NCI-H524 (cell line): Measurements from ENCODE around the gene DYNC1I1.

Experiments used
- DNase-seq, 2 experiments: peaks; one replicate each; lab custom pipeline; 2025; lab: John Stamatoyannopoulos, UW

DYNC1I1 gene

DNA sequence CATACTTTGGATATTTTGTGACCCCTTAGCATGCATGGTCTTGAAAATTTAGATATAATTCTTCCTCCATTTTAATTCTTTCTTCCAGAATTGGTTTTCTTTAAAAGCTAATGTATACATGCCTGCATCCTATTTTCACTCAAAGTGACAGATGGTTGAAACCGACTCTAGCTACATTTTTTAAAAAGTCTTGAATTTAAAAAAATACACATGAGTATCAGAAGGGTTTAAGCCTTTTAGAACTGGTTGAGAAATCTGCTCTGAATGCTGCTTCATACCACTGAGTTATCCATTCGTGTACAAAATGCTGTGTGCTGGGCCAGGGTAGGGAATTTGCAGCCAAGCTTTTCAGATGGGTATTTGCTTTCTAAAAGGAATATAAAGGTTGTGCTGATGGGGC is 16.5 kb downstream of the DYNC1I1 start:
- no peak for DNase-seq

- no peak for DNase-seq
These were observed 21.3 kb downstream of the DYNC1I1 start for GRCh38 chr7:95793658-95794057.

DNA sequence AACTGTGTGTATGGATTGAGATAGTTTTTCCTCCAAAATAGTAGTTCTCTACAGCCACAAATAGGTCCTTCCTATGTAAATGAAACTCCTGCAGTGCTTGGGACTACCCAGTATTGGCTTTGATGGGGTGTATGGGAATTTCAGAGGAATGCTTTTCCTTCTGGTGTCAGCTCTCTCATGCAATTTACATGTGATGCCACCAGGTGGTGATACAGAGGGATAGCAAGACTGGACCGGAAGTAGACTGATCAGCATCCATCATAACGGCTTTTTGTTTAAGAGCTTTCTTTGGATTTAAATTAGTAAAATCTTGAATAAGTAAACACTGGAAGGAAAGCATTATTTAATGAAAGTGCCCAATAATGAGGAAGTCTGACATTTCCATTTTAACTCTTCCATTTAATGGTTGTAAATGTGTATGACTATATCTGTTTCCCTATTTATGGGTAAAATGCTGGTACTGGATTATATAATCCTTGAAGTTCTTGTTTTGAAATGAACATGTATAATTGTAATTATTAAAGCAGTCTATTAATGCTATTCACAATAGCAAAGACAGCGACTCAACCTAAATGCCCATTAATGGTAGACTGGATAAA is 22.7 kb downstream of the DYNC1I1 start:
- DNase-seq, result peak in 1 of 2 experiments; percentile 16

- DNase-seq, result no peak
These were observed 24.3 kb downstream of the DYNC1I1 start for GRCh38 chr7:95796617-95797016.

- peak in 1 of 2 experiments; percentile 53 for DNase-seq
These were observed 26.1 kb downstream of the DYNC1I1 start for GRCh38 chr7:95798401-95798930.

- no peak for DNase-seq
These were observed 28.4 kb downstream of the DYNC1I1 start for GRCh38 chr7:95800787-95801186.

GRCh38 chr7:95802270-95802669 is 29.9 kb downstream of the DYNC1I1 start:
- no peak for DNase-seq

DNA sequence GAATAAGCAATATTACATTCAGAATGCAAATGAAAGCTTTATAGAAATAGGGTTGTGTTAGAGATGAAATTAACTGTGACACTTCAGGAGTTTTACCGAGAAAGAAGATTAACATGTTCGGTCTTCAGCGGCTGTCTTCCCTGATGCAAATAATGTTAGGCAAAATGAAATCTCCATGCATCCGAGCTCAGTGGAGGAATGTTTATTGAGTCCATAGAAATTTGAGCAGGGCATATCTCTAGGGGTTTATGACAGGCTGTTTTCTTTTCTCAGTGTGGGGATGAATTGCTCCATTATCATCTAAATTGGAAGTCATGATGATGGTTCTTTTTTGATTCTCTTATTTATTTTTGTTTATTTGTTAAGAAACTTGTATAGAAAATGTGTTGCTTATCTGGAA is 31.7 kb downstream of the DYNC1I1 start:
- no peak for DNase-seq

DNA sequence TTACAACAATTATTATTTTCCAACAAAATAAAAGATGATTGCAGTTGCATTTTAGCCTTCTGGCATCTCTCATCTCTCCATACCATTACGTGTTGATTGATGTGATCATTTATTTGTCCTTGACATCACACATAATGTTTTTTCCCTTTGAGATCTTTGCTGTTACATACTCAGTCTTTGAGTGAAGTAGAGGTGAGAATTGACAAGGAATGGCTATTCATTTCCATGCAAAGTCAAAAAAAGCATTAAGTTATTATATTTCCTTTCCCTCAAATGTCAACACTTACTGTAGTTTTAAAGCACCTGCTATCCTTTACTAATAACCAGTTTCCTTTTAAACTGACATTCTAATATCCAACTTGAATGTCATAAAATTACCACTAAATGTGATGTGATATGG is 33.6 kb downstream of the DYNC1I1 start:
- DNase-seq, result no peak

GRCh38 chr7:95808396-95808795 is 36.0 kb downstream of the DYNC1I1 start:
- no peak for DNase-seq

DNA sequence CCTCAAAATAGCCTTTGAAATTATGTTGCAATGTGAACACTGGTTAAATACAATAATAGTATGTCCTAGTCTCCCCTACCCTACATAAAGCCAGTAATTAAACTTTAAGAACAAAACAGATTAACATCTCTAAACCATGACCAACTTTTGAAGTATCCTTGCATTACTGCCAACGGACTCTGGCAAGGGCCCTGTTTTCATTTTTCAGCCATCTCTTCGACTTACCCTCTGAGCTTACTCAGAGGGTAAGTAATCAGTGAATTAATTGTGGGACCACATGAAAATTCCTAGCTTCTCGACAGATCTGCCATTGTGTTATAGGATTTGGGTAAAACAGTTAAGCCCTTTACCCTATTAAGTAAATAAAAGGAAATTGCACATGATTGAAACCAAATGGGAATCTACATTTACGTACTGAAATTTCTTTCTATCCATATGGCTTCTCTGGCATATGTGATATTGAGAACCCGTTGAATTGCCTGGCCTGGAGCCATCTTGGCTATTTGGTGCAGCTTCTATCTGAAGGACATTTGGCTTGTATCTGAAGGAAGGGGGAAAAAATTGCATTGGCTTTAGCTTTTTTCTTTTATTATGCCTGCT is 39.6 kb downstream of the DYNC1I1 start:
- DNase-seq, result no peak

DNA sequence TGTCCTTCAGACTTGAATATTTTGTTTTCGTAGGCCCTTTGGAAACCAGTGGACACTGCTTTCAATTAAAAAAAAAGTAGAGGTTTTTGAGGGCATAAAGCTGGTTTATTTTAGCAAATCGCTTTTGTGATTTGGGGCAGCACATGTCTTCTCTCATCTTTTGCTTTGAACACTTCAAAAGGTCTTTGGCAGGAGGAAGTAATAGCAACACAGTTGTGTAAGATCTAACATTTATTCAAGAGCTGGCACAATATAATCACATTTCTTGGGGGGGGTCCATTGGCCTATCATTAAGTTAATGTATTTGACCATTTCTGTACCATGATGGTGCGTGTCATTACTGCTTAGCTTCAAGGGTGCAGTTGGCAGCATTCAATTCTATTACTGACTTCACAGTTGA is 42.4 kb downstream of the DYNC1I1 start:
- DNase-seq, result no peak

GRCh38 chr7:95817866-95818640 is 45.7 kb downstream of the DYNC1I1 start:
- no peak for DNase-seq

DNA sequence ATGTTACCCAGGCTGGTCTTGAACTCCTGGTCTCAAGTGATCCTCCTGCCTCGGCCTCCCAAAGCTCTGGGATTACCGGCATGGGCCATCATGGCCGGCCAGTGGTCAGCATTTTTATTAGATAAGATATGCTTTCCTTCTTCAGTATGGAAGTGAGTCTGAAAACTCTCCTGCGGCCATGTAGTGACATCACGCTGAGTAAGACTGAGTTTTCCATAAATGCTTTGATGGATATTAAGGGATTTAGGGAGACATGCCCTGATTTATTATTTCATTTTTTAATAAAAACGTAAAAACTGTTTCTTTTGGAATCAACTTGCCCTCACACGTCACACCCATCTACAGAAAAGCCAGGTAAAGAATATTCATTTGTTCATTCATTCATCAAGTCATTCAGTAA is 48.4 kb downstream of the DYNC1I1 start:
- no peak for DNase-seq

DNA sequence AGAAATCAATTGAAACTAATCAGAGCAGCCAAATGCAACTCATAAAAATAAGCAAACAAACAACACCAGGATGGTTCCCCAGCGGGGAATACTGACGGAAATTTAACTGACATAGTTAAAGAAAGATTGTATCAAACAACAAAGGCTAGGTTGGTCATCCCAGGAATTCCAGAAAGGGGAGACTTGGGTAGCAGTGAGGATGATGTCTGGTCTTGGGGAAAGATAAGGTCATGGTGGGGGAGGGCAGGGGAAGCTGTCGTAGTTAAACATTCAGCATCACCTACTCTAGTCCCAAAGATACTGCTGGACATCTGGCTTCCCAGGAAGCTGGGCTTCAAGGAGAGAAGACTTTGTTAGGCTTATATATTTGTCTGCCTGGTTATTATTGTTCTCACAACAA is 50.4 kb downstream of the DYNC1I1 start:
- no peak for DNase-seq

DNA sequence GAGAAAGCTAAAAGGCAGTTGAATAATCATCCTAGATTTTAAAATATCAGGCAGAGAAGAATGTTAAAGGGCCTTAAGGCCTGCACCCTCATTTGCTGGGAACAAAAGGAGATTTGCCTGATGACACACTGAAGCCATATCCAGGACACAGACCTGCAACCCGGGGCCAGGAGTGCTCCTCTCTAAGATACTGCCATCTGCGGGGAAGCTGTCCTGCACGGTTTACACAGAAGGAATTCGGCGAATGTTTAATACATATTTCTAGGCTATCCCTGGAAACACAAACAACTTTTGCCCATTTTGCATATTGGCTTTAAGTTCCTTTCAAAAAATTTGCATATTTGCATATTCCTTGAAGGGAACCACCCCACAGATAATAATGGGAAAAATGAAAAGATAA is 52.3 kb downstream of the DYNC1I1 start:
- no peak for DNase-seq

GRCh38 chr7:95828824-95829790 is 56.8 kb downstream of the DYNC1I1 start:
- DNase-seq, result no peak

GRCh38 chr7:95840953-95841950 is 68.9 kb downstream of the DYNC1I1 start:
- no peak for DNase-seq

GRCh38 chr7:95843286-95843685 is 70.9 kb downstream of the DYNC1I1 start:
- no peak for DNase-seq

DNA sequence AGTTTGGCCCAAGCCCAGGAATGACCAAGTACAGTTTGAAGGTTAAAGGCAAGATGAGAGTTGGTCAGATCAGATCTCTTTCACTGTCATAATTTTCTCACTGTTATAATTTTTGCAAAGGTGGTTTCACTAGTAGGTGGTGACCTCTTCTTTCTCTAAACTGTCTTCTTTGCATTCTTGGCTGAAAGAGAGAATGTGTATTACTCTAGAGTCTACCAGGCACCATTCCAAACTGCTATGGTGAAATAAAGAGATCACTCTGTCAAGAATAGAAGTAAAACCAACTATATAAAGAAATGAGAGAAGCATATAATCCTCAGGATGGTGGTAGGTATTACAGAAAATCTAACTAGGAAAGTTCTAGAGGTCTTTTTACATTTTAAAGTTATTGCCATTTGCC is 72.7 kb downstream of the DYNC1I1 start:
- no peak for DNase-seq

DNA sequence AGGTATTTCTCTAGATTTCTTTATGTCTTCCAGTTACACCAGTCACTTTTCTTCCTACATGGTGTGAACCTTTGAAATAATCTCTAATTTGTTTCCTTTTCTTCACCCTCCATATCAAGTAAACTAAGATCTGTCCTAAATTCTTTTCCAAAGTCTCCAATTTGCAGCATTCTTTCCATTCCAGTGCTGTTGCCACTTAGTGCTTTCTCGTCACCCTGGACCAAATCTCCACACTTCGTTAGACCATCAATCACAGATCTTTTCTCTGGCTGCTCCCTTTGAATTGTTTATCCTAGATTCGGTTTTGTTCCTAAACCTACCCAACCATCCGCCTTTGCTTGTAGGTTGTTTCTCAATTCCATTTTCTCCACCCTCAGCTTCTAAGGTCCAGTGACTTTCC is 74.7 kb downstream of the DYNC1I1 start:
- no peak for DNase-seq
